Astrocyte (in vitro differentiated cells and primary cell): ENCODE measurements around the gene ABCD4. TPM values are rescaled to one million over a fixed set of nuclear protein-coding genes. Genes with fewer than 3 reads are reported as not detected.

Experiments
- DNase-seq: peaks from one replicate; pipeline ENCODE4 v3.0.0-alpha.2; 2010; ENCODE audit warnings: low read depth
- FAIRE-seq: peaks from 2 replicates; lab custom pipeline; 2011; peaks lifted over from hg19 to GRCh38; lab: Jason Lieb, UNC
- H2AFZ ChIP-seq: 2 replicates; pipeline ENCODE4 v1.6.0; 2012; ENCODE audit warnings: low read depth, low read length, inconsistent platforms
- H3K27ac ChIP-seq: 2 replicates; pipeline ENCODE4 v1.5.1; 2011; ENCODE audit warnings: low read depth, low read length, inconsistent platforms
- H3K27me3 ChIP-seq: 2 replicates; pipeline ENCODE4 v1.6.0; 2011; ENCODE audit warnings: low read length, inconsistent platforms; ENCODE audit not compliant: insufficient read depth
- H3K36me3 ChIP-seq: 2 replicates; pipeline ENCODE4 v1.5.1; 2011; ENCODE audit warnings: low read length, inconsistent platforms; ENCODE audit not compliant: insufficient read depth
- H3K4me1 ChIP-seq: 2 replicates; pipeline ENCODE4 v1.5.1; 2011; ENCODE audit warnings: low read length, inconsistent platforms; ENCODE audit not compliant: insufficient read depth
- H3K4me2 ChIP-seq: 2 replicates; pipeline ENCODE4 v1.6.0; 2012; ENCODE audit warnings: low read length, inconsistent platforms
- H3K4me3 ChIP-seq: 2 replicates; pipeline ENCODE4 v1.5.1; 2011; ENCODE audit warnings: low read depth, mild to moderate bottlenecking, low read length, inconsistent platforms; ENCODE audit not compliant: insufficient read depth
- H3K79me2 ChIP-seq: 2 replicates; pipeline ENCODE4 v1.6.0; 2012; ENCODE audit warnings: mild to moderate bottlenecking, low read length, inconsistent platforms; ENCODE audit not compliant: insufficient read depth
- H3K9ac ChIP-seq: 2 replicates; pipeline ENCODE4 v1.6.0; 2012; ENCODE audit warnings: mild to moderate bottlenecking, low read length, inconsistent platforms
- H3K9me3 ChIP-seq: 2 replicates; pipeline ENCODE4 v1.5.1; 2012; ENCODE audit warnings: low read depth, mild to moderate bottlenecking, low read length, inconsistent platforms; ENCODE audit not compliant: insufficient read depth
- H4K20me1 ChIP-seq: 2 replicates; pipeline ENCODE4 v1.6.0; 2012; ENCODE audit warnings: low read length, inconsistent platforms; ENCODE audit not compliant: insufficient read depth
- H3K27ac Mint-ChIP-seq: one replicate; pipeline ENCODE4 v1.8.0; 2021; ENCODE audit warnings: mild to moderate bottlenecking, mixed read lengths; ENCODE audit not compliant: unreplicated experiment
- H3K27me3 Mint-ChIP-seq: one replicate; pipeline ENCODE4 v1.8.0; 2021; ENCODE audit warnings: low read depth, mixed read lengths; ENCODE audit not compliant: unreplicated experiment
- H3K36me3 Mint-ChIP-seq: one replicate; pipeline ENCODE4 v1.8.0; 2021; ENCODE audit warnings: low read depth, mixed read lengths; ENCODE audit not compliant: unreplicated experiment
- H3K4me1 Mint-ChIP-seq: one replicate; pipeline ENCODE4 v1.8.0; 2021; ENCODE audit warnings: low read depth, mixed read lengths; ENCODE audit not compliant: unreplicated experiment
- H3K4me3 Mint-ChIP-seq: one replicate; pipeline ENCODE4 v1.8.0; 2021; ENCODE audit warnings: mild to moderate bottlenecking, moderate library complexity, mixed read lengths; ENCODE audit not compliant: unreplicated experiment
- H3K9me3 Mint-ChIP-seq: one replicate; pipeline ENCODE4 v1.8.0; 2021; ENCODE audit warnings: mild to moderate bottlenecking, mixed read lengths; ENCODE audit not compliant: unreplicated experiment
- EZH2 ChIP-seq: IDR thresholded peaks from 2 replicates; pipeline ENCODE4 v1.6.1; 2012; ENCODE audit warnings: mild to moderate bottlenecking, low read length, inconsistent platforms; ENCODE audit not compliant: insufficient read depth
- total RNA-seq: library from RNA; stranded (reverse); gene quantifications from 2 replicates; pipeline ENCODE4 v1.2.1, GENCODE V29; 2021
- TF ChIP-seq, protein P1 (sequence below): IDR thresholded peaks from 2 replicates; pipeline ENCODE4 v1.5.1; 2011; ENCODE audit warnings: low read depth, mild to moderate bottlenecking, inconsistent platforms, low read length, moderate library complexity; ENCODE audit not compliant: insufficient read depth

ABCD4 gene
- total RNA-seq, 1 donor from 2014 or later, result 49.2 TPM

GRCh38 chr14:74348735-74349463, 46.2 kb upstream of the ABCD4 start:
- no peak overlapping the region for H3K27ac ChIP-seq
- Mint-ChIP-seq H3K4me1 (peaks cover 6% of the 10 kb centered on the region), H3K9me3 (no peaks in the 10 kb centered on the region), H3K27me3 (peaks cover 31% of the 10 kb centered on the region), H3K4me3 (no peak overlapping the region), H3K36me3 (no peaks in the 10 kb centered on the region), H3K27ac (no peak overlapping the region)
- no peak overlapping the region for H3K9ac ChIP-seq
- H3K27me3 ChIP-seq, result peaks cover 32% of the 10 kb centered on the region
- DNase-seq (no peak), FAIRE-seq (no peak)
- no peak overlapping the region for H3K4me3 ChIP-seq
- H3K9me3 ChIP-seq, result no peaks in the 10 kb centered on the region
- H3K79me2 ChIP-seq, result no peaks in the 10 kb centered on the region
- no peak overlapping the region for H3K4me2 ChIP-seq
- no peaks in the 10 kb centered on the region for H3K36me3 ChIP-seq
- no peak for TF ChIP-seq EZH2
- TF ChIP-seq, protein P1, sequence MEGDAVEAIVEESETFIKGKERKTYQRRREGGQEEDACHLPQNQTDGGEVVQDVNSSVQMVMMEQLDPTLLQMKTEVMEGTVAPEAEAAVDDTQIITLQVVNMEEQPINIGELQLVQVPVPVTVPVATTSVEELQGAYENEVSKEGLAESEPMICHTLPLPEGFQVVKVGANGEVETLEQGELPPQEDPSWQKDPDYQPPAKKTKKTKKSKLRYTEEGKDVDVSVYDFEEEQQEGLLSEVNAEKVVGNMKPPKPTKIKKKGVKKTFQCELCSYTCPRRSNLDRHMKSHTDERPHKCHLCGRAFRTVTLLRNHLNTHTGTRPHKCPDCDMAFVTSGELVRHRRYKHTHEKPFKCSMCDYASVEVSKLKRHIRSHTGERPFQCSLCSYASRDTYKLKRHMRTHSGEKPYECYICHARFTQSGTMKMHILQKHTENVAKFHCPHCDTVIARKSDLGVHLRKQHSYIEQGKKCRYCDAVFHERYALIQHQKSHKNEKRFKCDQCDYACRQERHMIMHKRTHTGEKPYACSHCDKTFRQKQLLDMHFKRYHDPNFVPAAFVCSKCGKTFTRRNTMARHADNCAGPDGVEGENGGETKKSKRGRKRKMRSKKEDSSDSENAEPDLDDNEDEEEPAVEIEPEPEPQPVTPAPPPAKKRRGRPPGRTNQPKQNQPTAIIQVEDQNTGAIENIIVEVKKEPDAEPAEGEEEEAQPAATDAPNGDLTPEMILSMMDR, result no peak
- H4K20me1 ChIP-seq, result no peaks in the 10 kb centered on the region
- no peaks in the 10 kb centered on the region for H3K4me1 ChIP-seq
- no peak overlapping the region for H2AFZ ChIP-seq

DNA sequence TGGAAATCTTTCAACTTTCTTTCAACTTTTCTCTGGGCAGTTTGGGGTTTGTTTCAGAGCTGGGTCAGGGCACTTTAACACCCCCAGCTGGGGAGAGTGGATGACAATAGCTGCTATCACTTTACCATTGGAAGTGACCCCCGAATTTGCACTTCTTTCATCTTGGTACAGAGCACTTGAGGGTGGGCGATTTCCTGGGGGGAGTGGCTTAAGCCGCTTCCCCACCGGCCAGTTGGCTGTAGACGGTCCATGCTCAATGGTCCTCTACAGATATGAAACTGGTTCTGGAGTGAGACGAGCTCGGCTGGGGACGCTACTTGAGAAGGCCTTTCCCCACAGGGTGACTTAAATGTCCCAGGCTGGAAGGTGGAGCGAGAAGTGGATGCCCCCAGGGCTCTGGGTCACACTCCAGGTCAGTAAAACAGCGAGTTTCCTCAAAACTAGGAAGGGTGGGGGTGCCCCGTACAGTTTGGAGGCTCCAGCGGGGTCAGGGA, 45.6 kb upstream of the ABCD4 start, which contains the start of gene VRTN:
Gene VRTN (plus strand): TSS at position 231 of the 494 bp plus-strand sequence. CDS start 8,313 bp downstream, outside the sequence.
- Histone ChIP-seq H3K27ac (no peak within 1 kb of the TSS), H3K9me3 (no peaks in the 10 kb centered on the region), H3K79me2 (no peaks in the 10 kb centered on the region), H4K20me1 (no peaks in the 10 kb centered on the region), H3K4me1 (no peaks in the 10 kb centered on the region), H2AFZ (no peak within 1 kb of the TSS), H3K36me3 (no peaks in the 10 kb centered on the region), H3K4me2 (no peak within 1 kb of the TSS), H3K4me3 (no peak within 1 kb of the TSS), H3K9ac (no peak within 1 kb of the TSS), H3K27me3 (peaks cover 32% of the 10 kb centered on the region)
- Mint-ChIP-seq H3K9me3 (no peaks in the 10 kb centered on the region), H3K36me3 (no peaks in the 10 kb centered on the region), H3K27ac (no peak within 1 kb of the TSS), H3K4me1 (peaks cover 6% of the 10 kb centered on the region), H3K4me3 (no peak within 1 kb of the TSS), H3K27me3 (peaks cover 31% of the 10 kb centered on the region)
- TF ChIP-seq, protein P1, result no peak
- TF ChIP-seq EZH2, result no peak
- FAIRE-seq (no peak), DNase-seq (no peak)

GRCh38 chr14:74347795-74348100, 45.0 kb upstream of the ABCD4 start:
- Mint-ChIP-seq H3K27me3 (peaks cover 31% of the 10 kb centered on the region), H3K4me1 (peaks cover 6% of the 10 kb centered on the region), H3K36me3 (no peaks in the 10 kb centered on the region), H3K9me3 (no peaks in the 10 kb centered on the region), H3K27ac (no peak overlapping the region), H3K4me3 (no peak overlapping the region)
- Histone ChIP-seq H3K9ac (no peak overlapping the region), H3K9me3 (no peaks in the 10 kb centered on the region), H3K4me1 (no peaks in the 10 kb centered on the region), H2AFZ (no peak overlapping the region), H4K20me1 (no peaks in the 10 kb centered on the region), H3K4me2 (no peak overlapping the region), H3K27me3 (peaks cover 30% of the 10 kb centered on the region), H3K4me3 (no peak overlapping the region), H3K27ac (no peak overlapping the region), H3K79me2 (no peaks in the 10 kb centered on the region), H3K36me3 (no peaks in the 10 kb centered on the region)
- no peak for FAIRE-seq
- no peak for TF ChIP-seq EZH2
- TF ChIP-seq, protein P1, result no peak
- no peak for DNase-seq
